NCI-H748 treated with DMSO at 0.1 percent for 48 hours (cell line): ENCODE measurements around the gene EIF2B2.

ENCODE experiments used
- DNase-seq: peaks from one replicate; lab custom pipeline; 2025; lab: John Stamatoyannopoulos, UW

Gene EIF2B2

DNA sequence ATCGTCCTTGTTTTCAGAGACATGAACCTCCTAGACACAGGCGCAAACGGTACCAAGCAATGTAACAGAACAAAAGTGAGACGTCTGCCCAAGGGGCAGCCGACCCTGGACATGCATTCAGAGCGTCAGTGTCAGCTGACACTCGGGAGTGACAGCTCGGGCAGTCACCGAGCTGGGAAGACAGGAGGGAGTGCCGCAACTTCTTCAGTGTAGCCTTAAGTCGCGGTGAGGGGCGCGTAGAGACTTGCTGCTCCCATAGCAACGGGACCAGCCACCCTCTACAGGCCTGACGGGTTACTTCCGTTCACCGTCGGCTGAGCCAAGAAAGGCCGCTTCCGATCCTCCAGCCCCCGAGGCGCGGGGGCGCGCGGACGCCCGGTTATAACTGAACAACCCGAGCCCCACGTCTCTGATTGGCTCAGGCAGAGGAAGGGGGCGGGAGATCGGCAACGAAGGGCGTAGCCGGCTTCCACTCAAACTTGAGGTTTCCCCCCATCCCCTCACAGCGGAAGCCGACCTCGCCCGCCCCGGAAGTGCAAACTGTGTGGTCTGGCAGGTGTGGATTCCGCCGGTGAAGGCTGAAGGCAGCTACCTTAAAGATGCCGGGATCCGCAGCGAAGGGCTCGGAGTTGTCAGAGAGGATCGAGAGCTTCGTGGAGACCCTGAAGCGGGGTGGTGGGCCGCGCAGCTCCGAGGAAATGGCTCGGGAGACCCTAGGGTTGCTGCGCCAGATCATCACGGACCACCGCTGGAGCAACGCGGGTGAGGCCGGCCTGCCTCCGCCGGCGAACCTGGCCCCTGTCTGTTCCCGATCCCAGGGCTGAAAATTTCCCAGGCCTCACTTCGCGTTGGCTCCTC is at the start of gene EIF2B2:
TSS of gene EIF2B2 (plus strand) at position 530 of the 858 bp plus-strand sequence. CDS start at position 600, 70 bp downstream.
- peak; percentile 88 for DNase-seq

DNA sequence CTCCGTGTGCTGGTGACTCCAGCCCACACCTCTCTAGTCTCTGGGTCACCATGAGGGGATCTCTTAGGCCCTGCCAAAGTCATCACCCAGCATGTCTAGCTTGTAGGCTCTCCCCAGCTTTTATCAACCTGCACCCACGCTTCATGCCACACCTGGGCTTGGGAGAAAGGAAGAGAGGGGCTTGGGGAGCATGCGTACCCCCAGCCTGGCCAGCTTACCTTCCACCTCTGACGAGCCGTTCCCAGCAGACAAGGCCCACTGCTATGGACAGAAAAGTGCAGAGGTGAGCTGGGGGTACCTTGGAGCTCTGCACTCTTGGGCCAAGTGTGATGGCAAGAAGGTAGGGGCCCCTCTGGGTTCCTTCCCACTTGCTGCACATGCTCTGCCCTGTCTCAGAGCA is 49.0 kb upstream of the EIF2B2 start:
- no peak for DNase-seq

DNA sequence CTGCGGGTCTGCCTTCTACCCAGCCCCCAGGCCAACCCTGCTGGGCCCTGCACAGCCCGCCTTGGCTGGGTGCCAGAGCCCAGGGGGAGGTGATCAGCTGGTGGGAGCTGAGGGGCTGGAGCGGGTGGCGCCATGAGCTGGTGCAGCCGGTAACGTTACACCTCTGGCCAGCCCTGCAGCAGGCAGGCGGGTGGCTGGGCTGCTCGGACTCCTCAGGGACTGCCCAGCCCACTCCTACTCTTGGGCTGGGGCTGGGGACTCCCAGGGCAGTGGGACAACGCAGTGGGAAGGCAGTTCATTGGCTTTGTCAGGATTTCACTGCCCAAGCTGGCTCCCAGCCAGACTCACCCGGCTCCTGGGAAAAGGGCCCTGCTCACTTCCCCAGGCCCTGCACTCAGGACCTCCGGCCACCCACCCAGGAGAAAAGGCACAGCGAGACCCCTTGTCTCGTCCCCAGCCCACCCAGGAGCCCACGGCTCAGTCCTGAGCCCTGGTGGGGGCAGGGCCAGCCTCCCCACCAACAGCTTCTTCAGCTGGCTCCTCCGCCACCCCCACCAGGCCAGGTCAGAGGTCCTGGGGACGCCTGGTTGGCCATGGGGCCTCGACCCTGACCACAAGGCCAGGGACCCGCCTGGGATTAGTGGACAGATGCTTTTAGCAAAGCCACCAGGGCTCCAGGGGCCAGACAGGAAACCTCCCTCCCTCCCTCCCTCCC is 48.3 kb upstream of the EIF2B2 start:
- DNase-seq, result peak; percentile 65

DNA sequence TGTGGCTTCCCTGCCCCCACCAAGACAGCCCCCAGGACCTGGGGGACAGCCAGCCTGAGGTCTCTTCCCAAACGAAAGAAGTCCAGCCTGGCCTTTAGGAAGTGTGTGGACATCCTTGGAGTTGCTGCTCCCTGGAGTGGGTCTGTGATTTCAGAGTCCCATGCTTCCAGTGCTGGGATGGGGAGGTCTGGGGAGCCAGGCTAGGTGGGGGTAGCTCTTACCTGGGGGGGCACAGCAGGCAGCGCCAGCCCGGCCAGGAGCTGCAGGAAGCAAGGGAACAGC is 47.8 kb upstream of the EIF2B2 start:
- no peak for DNase-seq

DNA sequence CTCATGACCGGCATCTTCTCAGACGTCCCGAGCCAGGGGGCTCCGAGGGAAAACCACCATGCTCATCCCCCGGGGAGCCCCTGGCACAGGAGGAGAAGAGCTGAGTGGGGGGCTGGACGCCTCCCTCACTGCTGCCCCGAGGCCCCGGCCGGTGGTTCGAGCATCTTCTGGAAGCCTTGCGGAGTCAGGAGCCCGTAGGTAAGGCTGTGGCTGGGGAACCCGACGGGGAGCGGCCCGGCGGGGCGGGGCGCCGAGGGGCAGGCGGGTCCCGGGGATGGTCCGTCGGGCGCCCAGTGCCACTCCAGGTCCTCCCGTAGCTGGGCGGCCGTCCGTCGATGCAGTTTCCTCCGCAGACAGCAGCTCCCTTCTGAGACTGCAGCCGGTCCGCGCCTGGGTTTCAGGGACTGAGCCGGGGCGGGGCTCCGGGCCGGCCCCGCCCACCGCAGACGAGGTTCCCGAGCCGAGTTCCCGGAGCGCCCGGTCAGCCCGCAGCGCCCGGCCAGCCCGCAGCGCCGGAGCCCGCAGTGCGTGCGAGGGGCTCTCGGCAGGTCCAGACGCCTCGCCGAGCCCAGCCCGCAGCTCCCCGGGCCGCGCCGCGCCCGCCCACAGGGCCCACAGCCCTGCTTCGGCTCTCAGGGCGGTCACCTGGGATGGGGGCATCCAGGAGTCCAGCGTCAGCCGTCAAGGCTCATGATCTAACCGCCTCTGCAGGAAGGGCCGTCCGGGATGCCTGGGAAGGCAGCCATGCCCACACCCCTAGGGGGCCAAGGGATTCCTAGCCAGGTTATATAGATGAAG is 47.3 kb upstream of the EIF2B2 start, which contains the start of gene PGF:
TSS of gene PGF (minus strand) at position 369 of the 798 bp plus-strand sequence. CDS start at position 14, 355 bp downstream.
- peak; percentile 21 for DNase-seq

DNA sequence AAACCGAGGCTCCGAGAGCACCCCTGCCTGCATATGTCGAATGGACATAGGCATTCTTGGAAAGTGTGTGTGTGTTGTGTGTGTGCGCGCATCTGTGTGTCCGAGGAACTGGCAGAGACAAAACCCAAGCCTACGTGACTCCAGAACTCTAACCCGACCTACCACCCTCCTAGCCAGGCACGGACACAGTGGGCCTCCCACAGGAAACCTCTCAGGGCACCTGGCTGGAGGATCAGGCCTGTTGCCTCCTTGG is 46.8 kb upstream of the EIF2B2 start:
- DNase-seq, result no peak

DNA sequence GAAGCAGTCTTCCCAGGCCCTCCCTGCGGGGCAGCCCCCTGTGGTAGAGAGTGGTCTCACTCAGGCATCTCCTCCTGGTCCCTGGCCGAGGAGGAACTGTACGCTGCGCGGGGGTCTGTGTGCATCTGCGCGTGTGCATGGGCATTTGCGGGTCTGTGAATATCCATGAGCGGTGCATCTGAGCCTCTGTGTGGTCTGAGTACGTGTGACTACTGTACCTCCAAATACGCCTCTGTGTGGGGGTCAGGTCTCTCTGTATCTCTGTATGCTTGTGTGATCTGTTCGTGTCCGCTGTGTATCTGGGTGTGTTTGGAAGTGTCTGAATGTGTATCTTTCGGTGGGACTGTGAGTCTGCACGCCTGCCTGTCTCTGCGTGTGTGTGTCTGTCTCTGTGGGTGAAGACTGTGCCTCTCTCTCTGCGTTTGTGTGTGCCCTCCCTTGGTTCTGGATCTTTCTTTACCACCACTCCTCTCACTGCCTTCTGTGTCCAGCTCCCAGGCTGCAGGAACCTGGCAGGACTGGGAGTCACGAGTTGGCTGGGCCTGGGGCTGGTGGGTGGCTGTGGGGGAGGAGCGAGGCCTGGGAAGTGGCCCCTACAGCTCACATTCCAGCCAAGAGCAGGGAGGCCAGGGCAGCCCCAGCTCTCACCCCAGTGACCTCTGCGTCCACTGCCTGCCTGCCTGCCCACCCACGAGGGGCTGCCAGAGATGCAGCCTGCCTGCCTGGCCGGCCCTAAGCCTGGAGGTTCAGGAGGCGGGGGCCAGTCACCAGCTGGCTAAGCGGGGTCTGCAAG is 46.2 kb upstream of the EIF2B2 start:
- no peak for DNase-seq

DNA sequence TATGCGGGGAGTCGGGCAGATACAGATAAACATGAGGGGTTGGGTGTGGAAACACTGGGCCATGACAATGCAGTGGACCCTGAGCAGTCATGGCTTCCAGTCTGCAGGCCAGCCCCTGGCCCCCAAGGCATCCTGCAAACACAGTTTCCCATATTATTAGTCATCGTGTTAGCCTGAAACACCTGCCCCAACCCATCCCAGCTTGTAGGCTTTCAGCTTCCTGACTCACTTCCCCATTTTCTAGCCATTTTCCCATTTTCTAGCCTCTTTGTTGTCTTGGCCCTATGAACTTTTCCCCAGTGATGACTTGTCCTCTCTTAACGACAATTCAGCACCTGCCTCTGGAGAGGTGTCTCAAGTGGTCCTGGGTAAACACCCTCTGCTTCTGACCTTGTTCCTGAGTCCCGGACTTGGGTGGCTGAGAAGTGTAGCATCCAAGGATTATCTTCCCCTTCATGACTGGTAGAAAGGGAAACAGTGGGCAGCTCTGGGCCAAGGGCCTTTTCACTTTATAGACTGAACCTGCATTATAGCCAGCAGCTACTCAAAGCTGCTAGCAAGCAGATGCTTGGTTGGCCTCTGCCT is 43.0 kb upstream of the EIF2B2 start:
- DNase-seq, result no peak

DNA sequence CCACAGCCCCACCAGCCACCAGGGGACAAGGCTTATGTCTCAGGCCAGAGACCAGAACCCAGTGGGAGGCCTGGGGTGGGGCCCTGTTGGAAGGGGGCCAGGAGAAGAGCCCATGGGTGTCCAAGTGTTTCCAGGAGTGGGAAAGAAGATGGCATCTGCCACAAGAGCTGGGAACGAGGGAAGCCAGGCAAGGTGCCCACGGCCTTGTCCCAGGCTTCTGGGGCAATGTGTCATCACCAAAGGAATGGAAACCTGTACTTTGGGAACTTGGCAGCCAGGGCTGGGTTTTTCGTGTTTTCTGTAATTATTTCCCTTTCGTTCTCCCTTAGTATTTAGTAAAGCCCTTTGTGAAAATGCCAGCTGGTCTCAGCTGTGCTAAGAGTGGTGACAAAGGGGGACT is 42.0 kb upstream of the EIF2B2 start:
- no peak for DNase-seq

DNA sequence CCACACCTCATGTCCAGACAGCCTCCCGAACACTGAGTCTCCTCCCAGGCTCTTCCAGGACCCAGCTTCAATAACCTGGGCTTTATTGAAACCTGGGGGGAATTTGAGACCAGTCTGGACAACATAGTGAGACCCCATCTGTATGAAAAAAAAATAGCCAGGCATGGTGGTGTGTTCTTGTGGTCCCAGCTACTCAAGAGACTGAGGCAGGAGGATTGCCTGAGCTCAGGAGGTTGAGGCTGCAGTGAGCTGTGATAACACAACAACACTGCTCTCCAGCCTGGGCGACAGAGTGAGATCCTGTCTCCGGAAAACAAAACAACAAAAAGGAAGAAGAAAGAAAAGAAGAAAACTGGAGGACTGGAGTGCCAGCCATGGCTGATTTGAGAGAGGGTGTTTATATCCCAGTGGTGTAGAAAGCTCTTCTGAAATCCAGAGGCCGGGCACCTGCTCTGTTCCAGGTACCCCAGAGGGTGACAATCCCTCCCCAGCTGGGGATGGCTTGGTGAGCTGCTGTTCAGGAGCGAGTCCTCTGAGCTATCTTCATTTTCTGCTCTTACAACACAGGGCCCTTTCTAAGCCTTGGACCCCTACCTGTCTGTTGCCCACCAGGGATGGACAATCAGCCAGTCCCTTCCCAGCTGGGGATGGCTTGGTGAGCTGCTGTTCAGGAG is 41.3 kb upstream of the EIF2B2 start:
- no peak for DNase-seq

DNA sequence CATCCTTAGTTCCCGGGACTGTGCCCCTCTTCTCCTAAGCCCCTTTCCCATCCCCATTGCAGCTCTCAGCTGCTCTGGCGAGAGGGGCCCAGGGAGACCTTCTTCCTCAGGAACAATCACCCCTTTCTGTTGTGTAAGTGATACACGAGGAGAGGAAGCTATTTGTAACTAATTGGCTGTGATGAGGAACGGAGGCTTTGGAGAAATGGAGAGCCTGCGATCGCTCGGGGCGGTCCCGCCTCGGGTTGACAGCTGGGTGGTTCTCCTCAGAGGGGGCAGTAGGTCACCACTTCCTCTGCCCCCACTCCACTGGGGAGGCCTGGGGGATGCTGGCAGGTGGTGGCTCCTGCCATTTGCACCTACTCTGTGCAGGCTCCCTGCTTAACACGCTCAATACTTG is 40.7 kb upstream of the EIF2B2 start:
- no peak for DNase-seq

DNA sequence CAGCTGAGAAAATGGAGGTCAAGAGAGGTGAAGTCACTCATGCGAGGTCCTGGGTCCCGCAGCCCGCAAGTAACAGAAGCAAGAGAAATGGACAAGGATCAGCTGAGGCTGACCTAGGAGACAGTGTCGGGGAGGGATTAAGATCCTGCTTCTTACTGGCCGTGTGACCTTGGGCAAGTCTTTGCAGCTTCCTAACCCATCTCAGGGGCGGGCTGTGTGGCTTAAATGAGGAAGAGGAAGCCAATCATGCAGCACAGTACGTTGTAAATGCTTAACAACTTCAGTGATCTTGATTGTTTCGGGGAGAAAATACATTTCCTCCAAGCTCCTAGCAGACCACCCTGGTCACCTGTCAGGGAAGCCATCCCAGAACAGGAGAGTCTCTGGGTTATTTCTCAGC is 40.2 kb upstream of the EIF2B2 start:
- DNase-seq, result no peak

DNA sequence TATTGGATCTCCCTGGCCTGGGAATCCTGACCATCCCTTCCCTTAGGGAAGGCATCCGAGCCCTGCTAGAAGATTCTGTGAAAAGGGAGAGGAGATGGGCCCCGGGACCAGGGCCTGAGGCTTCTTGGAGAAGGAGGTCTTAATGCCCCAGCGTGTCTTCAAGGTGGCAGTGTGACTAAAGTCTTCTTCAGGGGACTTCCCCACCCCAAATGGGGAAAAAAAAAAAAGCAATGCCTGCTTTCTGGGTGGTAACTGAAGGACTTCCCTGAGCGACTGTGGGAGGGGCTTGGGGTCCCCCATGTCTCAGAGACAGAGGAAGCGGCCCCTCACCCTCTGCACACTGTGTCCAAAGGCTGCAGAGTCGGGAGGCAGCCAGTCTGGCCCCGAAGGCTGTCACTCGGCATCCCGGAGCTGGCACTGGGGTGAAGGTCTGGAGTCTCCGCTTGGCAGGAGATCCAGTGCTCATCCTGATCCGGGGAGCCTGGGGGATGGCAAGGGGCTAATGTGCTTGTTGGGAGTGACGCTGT is 39.5 kb upstream of the EIF2B2 start:
- no peak for DNase-seq

DNA sequence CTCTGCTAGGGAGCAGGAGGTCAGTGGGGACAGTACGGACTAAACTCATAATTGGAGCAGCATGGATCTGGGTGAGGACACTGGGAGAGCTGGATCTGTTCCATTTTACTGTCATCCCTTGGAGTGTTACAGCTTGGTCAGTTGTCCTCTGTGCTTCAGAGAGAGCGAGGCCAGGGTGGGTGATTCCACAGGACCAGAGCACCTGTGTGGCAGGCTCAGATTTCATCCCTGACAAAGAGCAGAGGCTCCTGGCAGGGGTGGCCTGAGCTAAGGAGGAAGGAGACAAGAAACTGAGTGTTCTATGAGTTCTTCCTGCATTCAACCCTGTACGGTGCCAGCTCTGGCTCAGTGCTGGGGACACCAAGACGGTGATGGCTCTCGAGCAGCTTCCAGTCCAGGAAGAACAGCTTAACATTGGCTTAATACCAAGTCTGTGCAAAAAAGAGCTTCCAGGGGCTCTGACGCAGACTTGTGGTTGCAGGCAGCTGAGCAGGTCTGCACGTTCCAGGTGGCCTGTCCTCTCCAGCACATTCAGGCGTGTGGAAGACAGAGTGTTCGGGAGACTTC is 38.9 kb upstream of the EIF2B2 start:
- no peak for DNase-seq

DNA sequence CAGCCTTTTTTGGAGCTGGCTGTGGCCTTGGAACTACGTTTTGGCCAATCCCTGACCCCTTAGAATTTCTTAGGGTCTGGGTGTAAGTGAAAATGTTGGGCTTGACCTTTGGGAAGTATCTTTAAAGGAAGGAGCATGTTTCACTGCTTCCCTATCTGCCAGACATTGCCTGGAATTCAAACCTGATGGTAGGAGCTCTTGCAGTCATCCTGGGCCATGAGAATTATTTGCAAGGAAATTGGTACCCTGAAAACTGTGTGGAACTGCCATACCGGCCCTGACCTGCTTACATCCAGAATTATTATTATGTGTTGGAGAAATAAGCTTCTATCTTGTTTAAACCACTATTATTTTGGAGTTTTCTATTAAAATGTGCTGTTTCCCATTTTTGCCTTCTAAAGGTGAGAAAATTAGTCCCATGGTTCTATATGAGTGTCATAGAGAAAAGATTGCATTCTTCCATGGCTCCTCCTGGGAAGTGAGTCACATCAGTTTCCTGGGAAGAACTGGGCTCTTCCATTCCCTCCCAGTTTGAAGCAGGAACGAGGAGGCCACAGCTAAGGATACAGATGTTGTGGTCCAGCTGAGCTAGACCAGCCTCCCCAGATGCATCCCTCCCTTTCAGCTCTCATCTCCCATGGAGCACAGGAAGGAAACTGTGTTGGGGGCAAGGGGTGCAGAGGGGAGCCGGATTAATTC is 37.8 kb upstream of the EIF2B2 start:
- DNase-seq, result no peak

DNA sequence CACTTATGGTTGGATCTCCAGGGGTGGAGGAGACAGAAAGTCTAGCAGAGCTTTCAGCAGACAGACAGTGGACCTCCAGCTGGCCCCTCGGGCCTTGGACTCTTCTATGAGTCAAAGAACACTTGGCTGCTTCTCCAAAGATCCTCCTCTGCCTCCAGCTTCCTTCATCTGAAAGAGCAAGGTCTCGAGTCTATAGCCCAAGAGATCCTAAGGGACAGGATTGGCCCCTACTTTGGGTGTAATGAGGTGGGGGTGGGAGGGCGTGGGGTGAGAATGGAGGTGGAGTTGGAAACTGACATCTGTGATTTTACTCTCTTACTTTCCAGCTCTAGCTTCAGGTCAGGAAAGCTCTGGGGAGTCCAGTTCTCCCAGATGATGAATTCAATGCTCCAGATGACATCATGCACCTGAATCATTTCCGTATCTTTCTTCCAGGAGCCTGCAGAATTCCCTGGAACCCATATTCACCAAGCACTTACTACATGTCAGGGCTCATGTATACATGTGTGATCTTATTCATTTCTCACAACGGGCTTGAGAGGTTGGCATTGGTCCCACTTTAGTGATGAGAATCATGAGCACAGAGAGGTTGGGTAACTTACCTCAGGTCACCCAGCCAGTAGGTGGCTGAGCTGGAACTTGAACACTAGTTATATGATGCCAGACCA is 37.1 kb upstream of the EIF2B2 start:
- no peak for DNase-seq

DNA sequence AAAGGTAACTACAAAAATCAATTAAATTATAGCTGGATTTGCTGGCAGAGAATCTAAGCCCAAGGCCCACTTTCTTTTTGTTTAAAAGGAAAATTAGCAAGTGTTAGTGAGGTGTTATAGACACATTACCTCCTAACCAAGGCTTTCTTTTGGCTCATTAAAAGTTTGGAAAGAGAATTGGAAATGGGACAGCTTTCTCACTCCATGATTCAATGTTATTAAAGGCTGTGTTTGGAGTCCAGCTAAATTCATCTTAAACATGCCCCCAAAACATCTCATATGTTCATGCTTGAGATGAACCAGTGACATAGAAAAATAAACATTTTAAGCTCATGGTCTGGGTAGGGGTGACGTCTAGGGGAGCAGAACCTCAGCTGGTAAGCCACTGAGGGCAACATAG is 33.9 kb upstream of the EIF2B2 start:
- DNase-seq, result no peak

DNA sequence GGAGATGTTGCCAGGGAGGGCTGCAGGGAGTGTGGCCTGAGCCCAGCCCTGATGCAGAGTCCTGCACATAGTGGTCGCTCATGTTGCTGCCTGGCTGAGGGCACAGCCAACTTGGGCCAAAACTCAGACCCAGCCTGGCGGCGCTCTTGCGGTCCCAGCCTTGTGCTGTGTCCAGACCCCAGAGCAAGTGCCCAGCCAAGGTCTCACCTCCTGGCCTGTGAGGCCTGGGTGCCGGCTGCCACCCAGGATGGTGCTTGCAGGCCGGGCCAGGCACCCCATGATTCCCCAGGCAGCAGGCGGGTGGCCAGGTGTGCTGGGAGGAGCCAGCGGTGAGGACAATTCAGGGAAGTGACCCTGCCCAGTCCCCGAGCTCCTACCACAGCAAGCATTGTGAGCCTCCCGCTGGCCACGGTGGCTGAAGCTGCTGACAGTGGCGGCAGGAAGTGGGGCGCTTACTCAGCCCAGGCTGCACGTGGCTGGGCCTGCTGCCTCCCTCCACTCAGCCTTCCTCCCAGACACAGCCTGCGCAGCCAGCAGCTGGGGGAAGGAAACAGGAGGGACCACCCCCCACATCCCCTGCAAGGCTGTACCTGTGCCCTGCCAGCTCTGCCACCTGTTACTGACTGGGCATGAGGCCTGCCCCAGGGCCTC is 29.6 kb upstream of the EIF2B2 start:
- no peak for DNase-seq

DNA sequence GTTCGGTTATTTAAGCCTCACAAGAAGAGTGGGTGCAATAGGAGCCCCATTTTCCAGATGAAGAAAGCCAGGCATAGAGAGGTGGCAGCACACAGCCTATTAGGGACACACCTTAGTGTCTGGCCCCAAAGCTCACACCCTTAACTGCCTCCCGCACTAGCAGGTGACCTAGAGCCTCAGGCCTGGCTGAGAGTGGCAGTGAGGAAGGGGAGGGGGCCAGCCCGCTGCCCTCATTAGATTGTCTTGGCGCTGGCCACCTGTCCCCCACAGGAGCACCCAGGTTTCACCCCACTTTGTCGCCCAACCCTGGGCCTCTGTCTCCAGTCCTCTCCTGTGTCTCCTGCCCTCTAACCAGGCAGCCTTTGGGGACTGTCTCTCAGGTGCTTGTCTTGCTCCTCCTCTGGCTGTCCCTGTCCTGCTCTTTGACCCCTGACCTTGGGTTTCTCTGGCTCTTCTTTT is 28.8 kb upstream of the EIF2B2 start:
- DNase-seq, result no peak
